HG03460 (cell line): ENCODE measurements around the gene NID2.

Source experiments
- ATAC-seq: cut with Tn5 transposase; IDR thresholded peaks from one replicate; pipeline ENCODE4 v1.9.1; 2021; ENCODE audit not compliant: unreplicated experiment

Gene NID2

GRCh38 chr14:51960866-51961265, 108.0 kb downstream of the NID2 start:
- ATAC-seq, result no peak

GRCh38 chr14:51959928-51960327, 108.9 kb downstream of the NID2 start:
- ATAC-seq, result no peak

- no peak for ATAC-seq
Observed at GRCh38 chr14:51957950-51958349, 110.9 kb downstream of the NID2 start.
